Glutamatergic neuron (in vitro differentiated cells): ENCODE measurements around the gene RNU5B-1. TPM values are rescaled to one million over a fixed set of nuclear protein-coding genes. Genes with fewer than 3 reads are reported as not detected.
A peak's percentile ranks its signal among the peaks of the same experiment; 100 is the strongest.

Experiments used
- DNase-seq: peaks from one replicate; pipeline ENCODE4 v3.0.0; 2022
- H3K27ac Mint-ChIP-seq: one replicate; pipeline ENCODE4 v1.8.0; 2020; ENCODE audit warnings: mild to moderate bottlenecking, mixed read lengths, inconsistent platforms; ENCODE audit not compliant: unreplicated experiment
- H3K27me3 Mint-ChIP-seq: one replicate; pipeline ENCODE4 v1.8.0; 2020; ENCODE audit warnings: mild to moderate bottlenecking, moderate library complexity, mixed read lengths, inconsistent platforms; ENCODE audit not compliant: unreplicated experiment
- H3K36me3 Mint-ChIP-seq: one replicate; pipeline ENCODE4 v1.8.0; 2020; ENCODE audit warnings: mild to moderate bottlenecking, mixed read lengths, inconsistent platforms; ENCODE audit not compliant: unreplicated experiment
- H3K4me1 Mint-ChIP-seq: one replicate; pipeline ENCODE4 v1.8.0; 2020; ENCODE audit warnings: mild to moderate bottlenecking, low read depth, mixed read lengths, inconsistent platforms; ENCODE audit not compliant: unreplicated experiment
- H3K4me3 Mint-ChIP-seq: one replicate; pipeline ENCODE4 v1.8.0; 2020; ENCODE audit warnings: mild to moderate bottlenecking, mixed read lengths, inconsistent platforms; ENCODE audit not compliant: unreplicated experiment
- H3K9me3 Mint-ChIP-seq: one replicate; pipeline ENCODE4 v1.8.0; 2020; ENCODE audit warnings: mild to moderate bottlenecking, moderate library complexity, mixed read lengths, inconsistent platforms; ENCODE audit not compliant: unreplicated experiment
- CTCF ChIP-seq: fragments of 200-600 bp; sonication (generic); IDR thresholded peaks from one replicate; pipeline ENCODE4 v1.5.0; 2021; ENCODE audit not compliant: partially characterized antibody, unreplicated experiment
- total RNA-seq: library from RNA; stranded (reverse); fragmentation: NEBNext Ultra II Directional; extraction: Animal tissue kit (Norgen Biotek cat#: 25700); gene quantifications from one replicate; pipeline ENCODE4 v1.2.1, GENCODE V29; 2021; ENCODE audit not compliant: unreplicated experiment

The RNU5B-1 gene
- total RNA-seq, 1 donor from 2014 or later = not detected

GRCh38 chr15:65339416-65339815, 34.9 kb downstream of the RNU5B-1 start:
- TF ChIP-seq CTCF = no peak
- H3K27me3 Mint-ChIP-seq = peaks cover 42% of the 10 kb centered on the region
- peak overlapping the region; percentile 66 for H3K4me3 Mint-ChIP-seq
- peaks cover 24% of the 10 kb centered on the region for H3K9me3 Mint-ChIP-seq
- peak; percentile 4 for DNase-seq
- no peaks in the 10 kb centered on the region for H3K36me3 Mint-ChIP-seq
- H3K4me1 Mint-ChIP-seq = peaks cover 69% of the 10 kb centered on the region
- peak overlapping the region; percentile 100 for H3K27ac Mint-ChIP-seq

GRCh38 chr15:65339920-65340319, 35.4 kb downstream of the RNU5B-1 start:
- no peak for TF ChIP-seq CTCF
- H3K4me1 Mint-ChIP-seq = peaks cover 68% of the 10 kb centered on the region
- no peaks in the 10 kb centered on the region for H3K36me3 Mint-ChIP-seq
- peaks cover 42% of the 10 kb centered on the region for H3K27me3 Mint-ChIP-seq
- peak overlapping the region; percentile 66 for H3K4me3 Mint-ChIP-seq
- DNase-seq = peak; percentile 19
- peaks cover 25% of the 10 kb centered on the region for H3K9me3 Mint-ChIP-seq
- peak overlapping the region; percentile 100 for H3K27ac Mint-ChIP-seq

GRCh38 chr15:65342493-65342892, 38.0 kb downstream of the RNU5B-1 start:
- Mint-ChIP-seq H3K27ac (peak overlapping the region; percentile 40), H3K4me3 (no peak overlapping the region)

GRCh38 chr15:65343374-65343981, 39.0 kb downstream of the RNU5B-1 start:
- Mint-ChIP-seq H3K4me3 (peak overlapping the region; percentile 34), H3K4me1 (peaks cover 67% of the 10 kb centered on the region), H3K27ac (peak overlapping the region; percentile 40), H3K36me3 (no peaks in the 10 kb centered on the region), H3K27me3 (peaks cover 29% of the 10 kb centered on the region), H3K9me3 (peaks cover 19% of the 10 kb centered on the region)
- no peak for TF ChIP-seq CTCF
- DNase-seq = peak; percentile 10

More at GRCh38 chr15:65342493-65342892, 38.0 kb downstream of the RNU5B-1 start:
- Mint-ChIP-seq H3K9me3 (peaks cover 22% of the 10 kb centered on the region), H3K27me3 (peaks cover 32% of the 10 kb centered on the region), H3K36me3 (no peaks in the 10 kb centered on the region), H3K4me1 (peaks cover 70% of the 10 kb centered on the region)
- TF ChIP-seq CTCF = no peak
- DNase-seq = peak; percentile 5

- H3K36me3 Mint-ChIP-seq = no peaks in the 10 kb centered on the region
- peak; percentile 11 for DNase-seq
- peaks cover 16% of the 10 kb centered on the region for H3K9me3 Mint-ChIP-seq
- peaks cover 26% of the 10 kb centered on the region for H3K27me3 Mint-ChIP-seq
- peaks cover 65% of the 10 kb centered on the region for H3K4me1 Mint-ChIP-seq
- TF ChIP-seq CTCF = no peak
- no peak overlapping the region for H3K27ac Mint-ChIP-seq
- H3K4me3 Mint-ChIP-seq = no peak overlapping the region
These were observed 39.9 kb downstream of the RNU5B-1 start for GRCh38 chr15:65344214-65344913.
